GM18505 (cell line): Measurements from ENCODE around the gene DBT.
"Not testable (repeated sequence)": the region's sequence is repeated elsewhere in the genome, so short reads cannot be mapped to it uniquely, and the experiment has no call there.

Experiments
- ATAC-seq: cut with Tn5 transposase; IDR thresholded peaks from one replicate; pipeline ENCODE4 v1.9.1; 2021; ENCODE audit not compliant: unreplicated experiment
- POLR2A ChIP-seq: IDR thresholded peaks from 4 replicates; pipeline ENCODE4 v1.6.1; 2011; ENCODE audit warnings: borderline replicate concordance; ENCODE audit not compliant: insufficient read depth, insufficient read length; ENCODE audit errors: extremely low read depth

The DBT gene

DNA sequence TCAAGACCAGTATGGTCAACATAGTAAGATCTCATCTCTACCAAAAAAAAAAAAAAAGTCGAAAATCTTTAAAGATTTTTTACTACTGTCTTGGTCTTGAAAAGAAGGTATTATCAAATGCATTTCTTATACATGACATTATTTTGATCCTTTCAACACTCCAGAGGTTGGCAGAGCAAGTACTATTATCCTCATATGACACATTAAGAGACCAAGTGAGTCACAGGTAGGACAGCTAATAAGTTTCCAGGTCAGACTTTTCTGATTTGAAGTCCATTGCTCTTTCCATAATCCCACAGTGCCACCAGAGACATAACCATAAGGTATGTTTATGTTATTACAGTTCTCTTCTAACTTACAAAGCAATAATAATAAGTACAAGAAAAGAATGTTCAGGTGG, 15.2 kb downstream of the DBT start:
- no peak for TF ChIP-seq POLR2A

GRCh38 chr1:100233566-100233965, 16.1 kb downstream of the DBT start:
- not testable (repeated sequence) for ATAC-seq

More for the DNA sequence above, 15.2 kb downstream of the DBT start:
- no peak for ATAC-seq

GRCh38 chr1:100232156-100232555, 17.5 kb downstream of the DBT start:
- ATAC-seq: no peak
- no peak for TF ChIP-seq POLR2A

DNA sequence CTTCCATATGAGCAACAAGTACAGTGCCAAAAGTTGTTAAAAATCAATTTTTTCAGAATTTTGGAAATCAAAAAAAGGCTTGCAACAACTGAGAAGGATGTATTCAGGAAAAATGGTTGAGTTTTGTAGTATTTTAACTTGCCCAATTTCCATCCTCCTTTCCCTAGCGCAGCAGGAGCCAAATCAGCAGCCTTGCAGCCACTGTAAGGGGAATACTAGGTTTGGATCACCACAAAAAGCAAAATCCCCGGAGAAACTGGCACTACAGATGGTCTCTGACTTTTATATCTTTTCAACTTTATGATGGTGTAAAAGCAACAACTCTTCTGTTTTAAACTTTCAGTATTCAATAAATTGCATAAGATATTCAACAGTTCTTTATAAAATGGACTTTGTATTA, 17.9 kb downstream of the DBT start:
- ATAC-seq: no peak
- no peak for TF ChIP-seq POLR2A

DNA sequence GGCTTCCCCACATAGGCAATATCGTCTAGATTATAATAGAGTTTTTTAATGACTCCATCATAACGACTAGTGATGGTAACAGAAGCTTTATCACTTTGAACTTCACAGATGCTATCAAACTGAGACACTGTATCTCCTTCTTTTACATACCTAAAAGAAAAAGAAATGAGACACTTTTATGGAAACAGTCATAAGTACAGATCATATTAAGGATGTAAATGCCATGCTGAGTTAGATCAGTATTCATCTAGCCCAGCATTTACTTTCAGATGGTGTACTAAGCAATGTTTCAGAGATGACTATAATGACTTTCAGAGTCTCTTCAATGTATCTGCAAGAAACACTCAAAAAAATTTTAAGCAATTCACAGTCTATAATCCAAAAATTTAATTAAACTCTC, 18.9 kb downstream of the DBT start:
- no peak for TF ChIP-seq POLR2A
- ATAC-seq: no peak

GRCh38 chr1:100229681-100230443, 19.8 kb downstream of the DBT start:
- ATAC-seq: no peak
- no peak for TF ChIP-seq POLR2A

- no peak for ATAC-seq
- TF ChIP-seq POLR2A: no peak
Observed at GRCh38 chr1:100222428-100222827, 27.2 kb downstream of the DBT start.

DNA sequence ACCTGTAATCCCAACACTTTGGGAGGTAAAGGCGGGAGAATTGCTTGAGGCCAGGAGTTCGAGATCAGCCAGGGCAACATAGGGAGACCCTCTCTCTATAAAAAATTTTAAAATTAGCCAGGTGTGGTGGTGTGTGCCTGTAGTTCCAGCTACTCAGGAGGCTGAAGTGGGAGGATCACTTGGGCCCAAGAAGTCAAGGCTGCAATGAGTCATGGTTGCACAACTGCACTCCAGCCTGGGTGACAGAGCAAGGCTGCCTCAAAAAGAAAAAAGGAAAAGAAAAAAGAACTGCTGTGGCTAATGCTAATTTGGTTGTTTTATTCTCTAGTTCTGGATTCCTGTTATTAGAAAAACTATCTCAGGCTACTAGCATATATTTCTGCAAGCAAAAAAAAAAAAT, 29.8 kb downstream of the DBT start:
- no peak for TF ChIP-seq POLR2A
- ATAC-seq: no peak

- no peak for ATAC-seq
- TF ChIP-seq POLR2A: no peak
Observed at GRCh38 chr1:100219457-100219856, 30.2 kb downstream of the DBT start.

- ATAC-seq: no peak
Observed at GRCh38 chr1:100217834-100218233, 31.8 kb downstream of the DBT start.

GRCh38 chr1:100215101-100215500, 34.5 kb downstream of the DBT start:
- ATAC-seq: no peak
- TF ChIP-seq POLR2A: no peak

More at GRCh38 chr1:100217834-100218233, 31.8 kb downstream of the DBT start:
- TF ChIP-seq POLR2A: no peak

GRCh38 chr1:100213141-100213540, 36.5 kb downstream of the DBT start:
- no peak for TF ChIP-seq POLR2A
- no peak for ATAC-seq

DNA sequence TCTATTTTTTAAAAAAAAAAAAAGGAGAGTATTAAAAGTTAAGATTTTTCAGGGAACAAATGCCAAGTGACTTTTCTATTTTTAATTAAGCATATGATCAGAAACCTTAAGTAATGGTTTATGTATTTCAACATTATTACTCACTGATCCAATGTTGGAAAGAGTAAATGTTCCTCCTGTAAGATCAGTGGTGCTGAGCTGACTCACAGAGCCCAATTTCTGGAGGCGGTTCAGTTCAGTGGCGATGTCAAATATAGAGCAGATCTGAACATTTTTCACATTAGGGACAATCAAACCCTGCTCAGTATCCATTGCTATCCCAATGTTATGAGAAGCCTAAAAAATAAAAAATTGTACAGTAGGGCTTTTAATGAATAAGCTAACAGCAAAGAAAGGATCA, 43.3 kb downstream of the DBT start:
- ATAC-seq: no peak
- no peak for TF ChIP-seq POLR2A

DNA sequence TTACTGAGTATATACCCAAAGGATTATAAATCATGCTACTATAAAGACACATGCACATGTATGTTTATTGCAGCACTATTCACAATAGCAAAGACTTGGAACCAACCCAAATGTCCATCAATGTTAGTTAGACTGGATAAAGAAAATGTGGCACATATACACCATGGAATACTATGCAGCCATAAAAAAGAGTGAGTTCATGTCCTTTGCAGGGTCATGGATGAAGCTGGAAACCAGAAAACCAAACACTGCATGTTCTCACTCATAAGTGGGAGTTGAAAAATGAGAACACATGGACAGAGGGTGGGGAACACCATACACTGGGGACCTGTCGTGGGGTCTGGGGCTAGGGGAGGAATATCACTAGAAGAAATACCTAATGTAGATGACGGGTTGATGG, 44.0 kb downstream of the DBT start:
- not testable (repeated sequence) for ATAC-seq

- ATAC-seq: not testable (repeated sequence)
Observed at GRCh38 chr1:100205103-100205502, 44.5 kb downstream of the DBT start.

GRCh38 chr1:100202703-100203102, 46.9 kb downstream of the DBT start:
- ATAC-seq: not testable (repeated sequence)

- not testable (repeated sequence) for ATAC-seq
Observed at GRCh38 chr1:100200060-100200459, 49.6 kb downstream of the DBT start.
